Raji (cell line): ENCODE measurements around the gene ZBTB38.
A peak's percentile ranks its signal among the peaks of the same experiment; 100 is the strongest.

Experiments
- POLR2A ChIP-seq: IDR thresholded peaks from 2 replicates; pipeline ENCODE4 v1.6.1; 2011; ENCODE audit warnings: low read depth, low read length, control low read depth; ENCODE audit not compliant: insufficient read depth

Gene ZBTB38

DNA sequence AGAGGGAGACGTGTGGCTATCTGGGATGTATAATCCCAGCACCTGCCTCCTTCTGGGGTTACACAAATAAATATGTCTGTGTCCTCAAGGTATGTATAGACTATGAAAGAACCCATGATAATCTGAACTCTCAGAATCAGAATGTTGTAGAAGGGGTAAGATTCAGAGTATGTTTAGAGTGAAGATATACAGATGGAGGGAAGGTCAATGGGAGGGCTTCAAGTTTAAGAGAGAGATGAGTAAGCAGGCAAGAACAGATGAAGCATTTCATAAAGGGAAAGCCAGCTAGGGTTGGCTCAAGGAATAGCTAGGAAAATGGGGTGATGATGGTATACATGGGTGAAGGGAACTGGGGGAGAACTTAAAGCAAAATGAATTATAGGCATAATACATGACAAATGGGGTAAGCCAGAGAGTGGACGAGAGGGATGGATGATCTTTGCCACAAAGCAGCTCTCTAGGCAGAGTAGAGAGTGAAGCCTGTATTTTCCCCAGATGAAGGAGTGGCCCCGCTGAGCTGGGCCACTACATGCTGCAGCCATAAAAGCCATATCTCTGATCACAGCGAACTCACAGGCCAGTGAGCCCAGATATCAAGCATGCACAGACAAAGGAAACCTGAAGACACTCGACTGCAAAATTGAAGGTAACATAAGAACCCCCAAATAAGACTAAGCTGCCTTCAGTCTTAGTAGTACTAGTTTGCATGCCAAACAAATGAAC is 15.9 kb upstream of the ZBTB38 start:
- no peak for TF ChIP-seq POLR2A

DNA sequence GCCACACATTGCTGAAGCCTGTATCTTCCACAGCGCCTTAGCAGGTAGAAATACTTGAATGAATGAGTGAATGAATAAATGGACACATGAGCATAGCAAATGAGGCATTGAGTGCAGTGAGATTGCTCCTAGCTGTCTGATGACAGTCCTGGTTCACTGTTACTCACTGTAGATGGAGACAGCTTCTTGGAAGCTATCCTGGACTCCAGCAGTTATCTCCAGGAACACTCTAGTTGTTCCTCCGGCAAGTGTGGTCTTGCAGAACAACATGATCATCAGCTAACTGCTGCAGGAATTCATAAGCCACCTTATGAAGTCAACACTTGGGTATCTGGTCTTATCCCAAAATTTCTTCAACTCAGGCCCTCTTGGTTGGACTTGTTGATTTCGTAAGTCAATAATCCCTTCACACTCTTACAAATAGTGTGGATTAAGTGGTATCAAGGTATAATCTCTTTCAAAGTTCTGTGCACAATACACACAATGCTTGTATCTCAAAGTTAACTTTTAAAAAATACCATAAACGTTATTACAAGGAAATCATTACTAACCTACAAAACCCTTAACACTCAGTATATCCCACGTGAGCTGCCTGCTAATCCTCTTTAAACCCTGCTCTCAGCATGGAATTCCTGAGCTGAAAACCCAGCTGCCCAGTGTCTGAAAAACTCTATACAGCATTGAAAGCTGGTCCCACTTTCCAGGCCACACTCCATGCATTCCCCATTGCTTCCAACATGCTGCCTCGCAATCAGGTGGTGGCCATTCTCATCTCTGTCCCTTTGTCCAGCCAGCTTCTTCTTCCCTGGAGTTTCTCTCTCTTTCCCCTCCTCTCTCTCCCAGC is 14.4 kb upstream of the ZBTB38 start:
- no peak for TF ChIP-seq POLR2A

DNA sequence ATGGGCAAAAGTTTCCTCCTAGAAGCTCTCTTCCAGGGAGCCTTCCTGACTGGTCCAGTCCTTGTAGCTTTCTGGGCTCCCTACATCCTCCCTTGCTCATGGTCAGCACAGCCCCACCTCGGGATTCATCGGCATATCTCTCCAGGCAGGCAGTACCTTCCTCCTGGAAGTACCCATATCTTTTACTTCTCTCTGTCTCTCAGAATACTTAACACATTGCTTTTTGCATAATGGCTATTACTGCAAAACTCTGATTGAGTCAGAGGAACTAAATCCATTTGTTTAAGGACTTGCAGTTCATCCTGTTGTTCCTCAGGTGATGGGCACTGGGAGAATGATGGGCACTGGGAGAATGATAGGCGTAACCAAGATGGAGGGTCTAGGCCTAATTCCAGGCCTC is 13.8 kb upstream of the ZBTB38 start:
- no peak for TF ChIP-seq POLR2A

DNA sequence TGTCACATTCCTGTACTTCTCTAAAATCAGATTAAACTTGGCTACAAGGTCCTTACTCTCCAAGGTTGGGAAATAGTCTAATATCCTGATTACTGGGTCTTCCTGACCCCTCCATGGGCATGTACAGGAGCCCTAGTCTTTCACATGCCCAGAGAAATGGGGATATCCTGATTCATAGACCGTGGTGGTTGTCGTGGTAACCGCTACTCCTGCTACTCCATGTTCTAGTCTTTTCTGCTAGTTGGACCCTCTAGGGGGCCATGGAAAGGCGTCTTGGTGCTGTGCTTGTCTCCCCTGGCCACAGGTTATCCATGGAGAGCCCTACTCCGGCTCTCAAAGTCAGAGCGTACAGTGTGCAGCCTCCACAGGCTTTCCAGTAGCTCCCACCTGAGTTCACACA is 13.1 kb upstream of the ZBTB38 start:
- TF ChIP-seq POLR2A = no peak

DNA sequence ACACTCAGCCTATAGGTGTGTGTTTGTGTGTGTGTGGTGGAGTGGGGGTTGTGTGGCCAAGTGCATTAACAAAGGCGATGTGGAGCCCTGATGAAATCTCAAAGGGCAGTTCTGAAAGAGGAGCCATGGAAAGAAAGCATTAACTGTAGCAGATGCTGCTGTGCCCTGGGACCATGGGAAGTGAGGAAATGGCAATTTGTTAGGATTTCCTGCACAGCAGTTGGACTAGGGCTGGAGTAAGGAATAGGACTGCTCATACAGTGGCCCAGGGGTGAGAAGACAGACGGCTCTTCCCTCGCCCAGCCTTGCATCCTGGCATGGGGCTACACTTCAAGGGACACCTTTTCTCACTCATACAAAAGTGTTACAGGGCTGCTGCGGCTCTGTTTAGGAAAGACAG is 12.3 kb upstream of the ZBTB38 start:
- TF ChIP-seq POLR2A = no peak

DNA sequence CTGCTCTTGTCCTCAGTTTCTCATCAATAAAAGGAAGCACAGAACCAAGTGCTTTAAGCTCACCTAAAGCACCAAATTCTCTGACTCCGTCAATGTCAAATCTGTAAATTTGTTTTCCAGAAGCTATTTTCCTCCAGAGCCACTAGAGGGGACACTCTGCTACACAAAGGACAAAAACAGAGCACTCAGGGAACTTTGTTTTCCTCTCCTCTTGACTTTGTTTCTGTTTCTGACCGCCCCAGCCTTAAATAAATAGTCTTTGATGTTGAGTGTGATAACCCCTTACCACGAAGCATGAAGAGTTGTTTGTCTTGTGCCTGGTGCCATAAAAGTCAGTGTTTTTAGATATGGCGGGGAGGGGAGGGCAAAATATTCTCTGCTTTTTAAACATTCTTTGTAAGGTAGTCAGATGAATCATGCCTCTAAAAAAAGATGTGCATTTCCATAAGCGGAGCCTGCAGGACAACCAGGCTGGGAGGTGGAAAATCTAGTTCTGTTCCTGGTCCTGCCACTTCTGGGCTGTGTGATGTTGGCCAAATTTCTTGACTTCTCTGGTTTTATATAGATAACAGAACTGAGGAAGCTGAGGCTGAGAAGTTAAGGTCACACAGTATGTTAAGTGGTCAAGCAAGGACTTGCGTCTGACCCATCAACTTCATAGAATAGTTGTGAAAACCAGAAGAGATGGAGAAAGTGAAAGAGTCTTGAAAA is 7.3 kb upstream of the ZBTB38 start:
- no peak for TF ChIP-seq POLR2A

DNA sequence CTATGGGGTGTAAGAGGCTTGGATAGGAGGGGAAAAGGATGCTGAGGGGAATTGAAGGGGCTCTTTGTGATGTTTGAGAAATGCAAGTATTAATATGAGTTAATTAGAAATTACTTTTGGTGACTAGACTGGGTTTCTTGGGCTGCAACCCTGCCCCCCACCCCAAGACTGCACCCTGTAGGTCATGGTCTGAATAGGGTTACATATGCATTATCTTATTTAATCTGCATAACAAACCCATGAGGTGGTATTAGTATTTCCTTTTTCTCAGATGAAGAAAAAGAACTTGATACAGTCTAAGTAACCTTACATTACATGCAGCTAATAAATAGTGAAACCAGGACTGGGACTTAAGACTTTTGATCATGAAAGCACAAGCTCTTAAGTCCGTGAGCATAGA is 5.6 kb upstream of the ZBTB38 start:
- TF ChIP-seq POLR2A = no peak

DNA sequence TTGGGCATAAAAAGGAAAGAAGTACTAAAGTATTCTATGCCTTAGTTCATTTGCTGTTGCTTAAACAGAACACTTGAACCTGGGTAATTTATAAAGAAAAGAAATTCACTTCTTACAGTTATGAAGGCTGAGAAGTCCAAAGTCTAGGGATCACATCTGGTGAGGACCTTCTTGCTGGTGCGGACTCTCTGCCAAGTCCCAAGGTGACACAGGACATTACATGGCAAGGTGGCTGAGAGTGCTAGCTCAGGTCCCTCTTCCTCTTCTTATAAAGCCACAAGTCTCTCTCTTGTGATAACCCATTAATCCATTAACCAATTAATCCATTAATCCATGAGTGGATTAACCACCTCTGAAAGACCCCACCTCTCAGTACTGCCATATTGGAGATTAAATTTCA is 3.1 kb upstream of the ZBTB38 start:
- TF ChIP-seq POLR2A = no peak

DNA sequence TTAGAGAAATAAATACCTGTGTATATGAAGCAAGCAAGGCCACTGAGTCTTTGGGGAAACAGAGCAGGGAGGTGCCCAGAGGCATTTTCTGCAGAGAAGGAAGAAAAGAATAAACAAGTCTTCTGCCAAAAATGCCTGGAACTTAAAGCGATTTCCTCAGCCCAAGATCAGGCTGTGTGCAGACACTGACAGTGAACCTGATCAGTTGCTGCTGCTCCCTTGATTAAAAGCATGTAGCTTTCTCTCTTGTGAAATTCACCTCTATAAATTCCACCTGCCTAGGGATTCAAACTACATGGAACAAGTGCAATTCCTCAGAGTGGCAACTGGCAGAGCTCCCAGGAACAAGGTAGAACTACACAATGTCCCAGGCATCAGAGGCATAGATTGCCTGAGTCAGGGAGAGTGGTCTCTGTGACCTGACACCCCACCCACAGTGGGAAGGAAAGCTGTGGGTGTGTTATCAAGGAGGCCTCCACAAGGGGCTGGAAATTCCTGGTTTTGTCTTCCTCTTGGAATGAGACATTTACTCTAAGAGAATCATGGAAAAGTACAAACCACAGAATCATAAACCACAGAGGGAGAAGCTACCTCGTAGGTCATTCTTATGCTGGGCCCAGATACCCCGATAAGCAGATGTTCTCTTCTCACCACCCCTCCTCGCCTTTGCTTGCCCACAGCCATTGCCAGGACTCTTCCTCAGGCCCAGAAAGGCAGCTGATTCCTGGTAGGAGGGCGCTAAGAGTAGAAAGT is 1.8 kb upstream of the ZBTB38 start:
- TF ChIP-seq POLR2A = no peak

DNA sequence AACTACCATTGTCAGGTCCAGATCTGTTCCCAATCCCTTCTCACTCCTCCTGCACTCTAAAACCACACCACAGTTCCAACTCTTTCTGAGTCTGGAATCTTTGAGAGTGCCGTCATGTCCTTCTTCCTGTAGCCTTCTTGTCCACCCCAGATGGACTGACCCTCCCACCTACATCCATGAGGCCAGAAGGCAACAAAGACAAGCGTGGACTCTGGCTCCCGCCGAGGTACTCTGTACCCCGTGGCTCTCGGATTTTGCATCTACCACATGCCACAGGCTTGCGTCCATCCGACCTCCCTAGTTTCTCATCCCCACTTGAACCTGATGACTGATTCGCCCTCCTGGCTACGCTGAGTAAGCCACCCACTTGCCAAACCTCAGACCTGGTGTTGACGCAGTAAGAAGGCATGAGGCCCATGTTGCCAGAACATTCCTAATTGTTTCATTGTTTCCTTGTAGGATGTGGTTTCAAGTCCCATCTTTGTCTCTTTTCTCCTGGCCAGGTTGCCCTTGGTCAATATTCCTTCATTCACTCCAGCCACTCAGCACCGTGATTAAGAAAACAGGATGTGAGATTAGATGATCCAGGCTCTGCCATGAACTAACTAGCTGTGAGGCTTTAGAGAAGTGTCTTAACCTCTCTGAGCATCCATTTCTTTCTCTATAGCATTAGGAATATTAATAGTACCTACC is 1.1 kb upstream of the ZBTB38 start:
- TF ChIP-seq POLR2A = no peak

DNA sequence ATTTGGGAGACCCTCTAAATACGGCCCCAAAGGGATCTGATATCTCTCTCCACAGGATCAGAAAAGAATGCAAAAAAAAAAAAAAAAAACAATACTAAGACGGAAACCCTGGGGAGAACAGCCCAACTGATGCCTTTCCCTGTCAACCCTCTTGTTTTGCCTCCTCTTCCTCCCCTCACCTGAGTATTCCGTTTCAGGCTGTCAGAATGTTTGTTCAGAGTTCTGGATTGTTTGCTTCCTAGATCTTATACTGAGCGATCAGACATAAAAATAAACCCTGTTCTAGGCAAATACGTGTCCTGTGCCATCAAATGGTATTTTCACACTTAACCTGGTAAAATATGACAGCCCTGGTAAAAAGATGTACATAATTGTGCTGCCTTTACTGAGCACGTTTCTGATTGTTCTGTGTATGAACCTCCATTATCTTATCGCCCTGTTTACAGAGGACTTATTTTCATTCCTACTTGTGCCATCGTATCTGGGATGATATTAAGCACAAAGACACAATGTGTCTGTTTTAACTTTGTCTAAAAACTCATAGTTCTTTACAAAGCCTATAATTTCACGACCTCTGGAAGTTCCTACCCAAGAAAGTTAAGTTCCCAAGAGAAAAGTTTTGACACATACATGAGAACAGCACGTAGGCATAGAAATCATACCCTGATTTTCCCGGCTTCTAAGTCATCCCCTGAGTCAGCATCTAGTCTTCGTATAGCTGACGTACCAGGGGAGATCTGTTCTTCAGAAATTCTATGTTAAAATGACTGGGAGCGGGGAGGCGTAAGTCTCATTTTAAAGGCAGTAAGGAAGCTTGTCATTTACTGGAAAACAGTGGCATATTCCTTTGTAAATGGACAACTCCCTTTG is 856 bp downstream of the ZBTB38 start:
- no peak for TF ChIP-seq POLR2A

DNA sequence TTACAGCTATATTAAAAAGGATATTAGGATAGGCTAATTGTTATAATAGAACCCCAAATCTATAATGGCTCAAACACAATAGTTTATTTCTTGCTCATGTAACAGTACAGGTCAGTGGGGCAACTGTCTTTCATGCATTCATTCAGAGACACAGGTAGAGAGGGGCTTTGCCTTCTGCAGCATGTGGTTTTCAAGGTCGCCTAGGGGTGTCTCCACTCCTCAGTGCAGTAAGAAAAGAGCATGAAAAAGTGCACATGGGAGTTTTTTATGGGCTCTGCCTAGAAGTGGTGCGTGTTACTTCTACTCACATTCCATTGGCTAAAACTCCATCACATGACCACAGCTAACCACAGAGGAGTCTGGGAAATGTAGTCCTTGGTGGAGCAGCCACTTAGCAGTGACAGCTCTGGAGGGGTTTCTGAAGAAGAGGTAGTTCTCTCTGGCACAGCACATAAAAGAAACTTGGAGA is 1.8 kb downstream of the ZBTB38 start:
- TF ChIP-seq POLR2A = peak; percentile 44; the same call in 1 of the 2 replicates

DNA sequence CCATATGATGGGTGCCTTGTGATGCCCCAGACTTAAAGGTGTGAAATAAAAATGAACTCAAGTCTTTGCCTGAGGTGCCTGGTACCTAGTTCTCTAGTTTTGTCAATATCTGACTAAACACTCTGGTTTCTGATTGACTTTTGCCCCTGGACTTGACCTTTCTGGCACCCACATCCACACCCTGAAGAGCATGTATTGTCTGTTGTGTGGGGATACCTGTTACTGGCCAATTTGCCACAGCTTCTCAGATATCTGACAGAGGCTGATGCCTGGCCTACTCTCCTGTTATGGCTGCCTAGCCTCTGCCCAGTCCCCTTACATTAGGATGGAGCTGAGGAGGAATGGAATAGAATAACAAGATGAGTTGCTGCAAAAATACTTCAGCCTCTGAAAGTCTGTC is 3.6 kb downstream of the ZBTB38 start:
- no peak for TF ChIP-seq POLR2A

DNA sequence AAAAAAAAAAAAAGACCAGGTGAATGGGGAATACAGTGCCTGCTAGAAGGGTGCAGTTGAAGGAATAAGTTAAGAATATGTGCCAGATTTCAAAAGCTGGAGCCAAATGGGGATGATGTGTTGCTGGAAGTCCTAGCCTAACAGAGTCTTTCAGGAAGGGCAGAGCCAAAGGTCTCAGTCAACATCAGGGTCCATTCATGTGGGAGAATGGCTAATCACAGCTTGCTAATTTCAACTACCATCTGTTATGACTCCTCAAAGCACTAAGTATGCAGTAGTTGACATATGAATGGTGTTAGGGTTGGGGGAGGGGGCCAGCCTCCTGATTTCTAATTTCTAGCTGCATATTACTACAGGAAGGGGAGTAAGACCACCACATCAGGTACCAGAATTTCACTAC is 4.4 kb downstream of the ZBTB38 start:
- TF ChIP-seq POLR2A = no peak

DNA sequence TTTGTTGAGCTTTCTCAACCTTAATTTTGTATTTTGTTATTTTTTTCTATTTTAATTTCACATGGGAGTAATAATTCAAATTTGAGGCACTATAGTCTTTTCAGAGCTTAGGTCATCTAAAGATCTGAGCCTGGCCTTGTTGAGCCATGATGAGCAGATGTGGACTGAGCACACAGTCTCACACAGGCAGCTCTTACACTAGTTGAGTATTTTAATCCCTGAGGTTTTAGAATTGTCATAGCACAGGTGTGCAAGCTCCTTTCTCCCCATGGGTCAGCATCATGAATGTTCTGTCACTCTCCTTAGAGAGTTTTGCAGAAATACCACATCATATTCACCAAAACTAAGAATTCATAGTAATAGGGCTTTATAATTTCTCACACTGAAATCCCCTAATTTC is 4.9 kb downstream of the ZBTB38 start:
- TF ChIP-seq POLR2A = no peak
